Kidney (tissue), 14 donors: ENCODE data around the gene LITAF. TPM values are rescaled to one million over a fixed set of nuclear protein-coding genes. Genes with fewer than 3 reads are reported as not detected.
"Not testable (repeated sequence)": the region's sequence is repeated elsewhere in the genome, so short reads cannot be mapped to it uniquely, and the experiment has no call there.

ENCODE experiments used
- DNase-seq, 5 donors: peaks; one replicate each; pipeline ENCODE4 v3.0.0-alpha.2; 2013 to 2020
- FAIRE-seq: peaks from 2 replicates; lab custom pipeline; 2012; peaks lifted over from hg19 to GRCh38; lab: Jason Lieb, UNC
- H3K27ac ChIP-seq, 2 donors: one replicate each; pipeline ENCODE4 v1.7.0; 2013; ENCODE audit warnings: low read depth in 2 of 2, low read length in 2 of 2, inconsistent platforms in 1 of 2
- H3K27me3 ChIP-seq: one replicate; pipeline ENCODE4 v1.7.1; 2013; ENCODE audit warnings: low read length, inconsistent platforms; ENCODE audit not compliant: control insufficient read depth, insufficient read depth
- H3K36me3 ChIP-seq, 3 donors: one replicate each; pipeline versions ENCODE4 v1.7.0 to v1.7.1; 2013; ENCODE audit warnings: low read length in 3 of 3, control low read depth in 1 of 3, inconsistent platforms in 1 of 3; ENCODE audit not compliant: insufficient read depth in 3 of 3, control insufficient read depth in 2 of 3
- H3K4me1 ChIP-seq, 3 donors: one replicate each; pipeline versions ENCODE4 v1.7.0 to v1.7.1; 2013; ENCODE audit warnings: low read length in 3 of 3, inconsistent platforms in 1 of 3, low read depth in 1 of 3; ENCODE audit not compliant: control insufficient read depth in 2 of 3, insufficient read depth in 2 of 3
- H3K4me3 ChIP-seq, 3 donors: one replicate each; pipeline versions ENCODE4 v1.7.0 to v1.8.1; 2013; ENCODE audit warnings: low read length in 3 of 3, control low read depth in 1 of 3, inconsistent platforms in 1 of 3
- H3K9ac ChIP-seq, 3 donors: one replicate each; pipeline versions ENCODE4 v1.7.0 to v1.7.1; 2013; ENCODE audit warnings: low read length in 3 of 3, control low read depth in 1 of 3, inconsistent platforms in 1 of 3
- H3K9me3 ChIP-seq, 3 donors: one replicate each; pipeline versions ENCODE4 v1.7.0 to v1.7.1; 2013; ENCODE audit warnings: low read length in 3 of 3, control low read depth in 1 of 3, inconsistent platforms in 1 of 3; ENCODE audit not compliant: control insufficient read depth in 2 of 3, insufficient read depth in 1 of 3
- CTCF ChIP-seq: IDR thresholded peaks from 3 replicates; pipeline ENCODE4 v1.5.1; 2012; ENCODE audit warnings: mild to moderate bottlenecking, moderate library complexity, borderline replicate concordance; ENCODE audit not compliant: insufficient read depth; ENCODE audit errors: extremely low read depth
- intact Hi-C: fragments of 100-400 bp; cut with DNase I; formaldehyde crosslinking; loops from one replicate; pipeline ENCODE4 v1.11.1; 2022
- polyA plus RNA-seq: library from polyadenylated mRNA; stranded (reverse); fragments of 350-450 nt; fragmentation: Illumina TruSeq; extraction: RNeasy Lipid Tissue Mini Kit (QIAGEN cat#74804); gene quantifications from one replicate; pipeline ENCODE4 v1.2.3, GENCODE V29; 2014; ENCODE audit warnings: low read depth, low replicate concordance; ENCODE audit not compliant: insufficient read depth
- total RNA-seq: library from RNA; stranded (reverse); fragmentation: NEBNext Ultra II Directional; extraction: Animal tissue kit (Norgen Biotek cat#: 25700); gene quantifications from one replicate; pipeline ENCODE4 v1.2.1, GENCODE V29; 2021
- donor health status: control.
- donor health status: control.
- donor health status: control.
- donor health status: control.
- donor health status: control.
- donor health status: DM: yes; HTN: yes; CAD: no.
- donor health status: Normal renal cell carcinoma (clear cell type).

The LITAF gene
- total and polyA plus RNA-seq, 2 donors from 2014 or later = 121 to 171 TPM

- no peak for TF ChIP-seq CTCF
- no peaks in the 10 kb centered on the region for H3K27me3 ChIP-seq
- H3K4me3 ChIP-seq = no peak overlapping the region
- H3K4me1 ChIP-seq = peaks cover 2 to 16% (median 10%) of the 10 kb centered on the region in 3 donors
- no peaks in the 10 kb centered on the region for H3K9me3 ChIP-seq
- FAIRE-seq = no peak
- no peak for DNase-seq
- H3K27ac ChIP-seq = no peak overlapping the region
- intact Hi-C loops = no loop called here
- H3K36me3 ChIP-seq = no peaks in the 10 kb centered on the region
- no peak overlapping the region for H3K9ac ChIP-seq
Measured at GRCh38 chr16:11605891-11606290, 19.2 kb upstream of the LITAF start.

GRCh38 chr16:11605564-11605886 is 18.8 kb upstream of the LITAF start:
- intact Hi-C loops = no loop called here
- Histone ChIP-seq H3K36me3 (no peaks in the 10 kb centered on the region), H3K9me3 (no peaks in the 10 kb centered on the region), H3K9ac (no peak overlapping the region), H3K4me3 (no peak overlapping the region), H3K27me3 (no peaks in the 10 kb centered on the region), H3K27ac (peak overlapping the region; percentile 52 to 64), H3K4me1 (peaks cover 2 to 16% (median 8%) of the 10 kb centered on the region in 3 donors)
- DNase-seq = no peak
- FAIRE-seq = no peak
- TF ChIP-seq CTCF = no peak

- TF ChIP-seq CTCF = no peak
- DNase-seq (peak; percentile 76 to 95 (median 90)), FAIRE-seq (no peak)
- Histone ChIP-seq H3K27me3 (no peaks in the 10 kb centered on the region), H3K9me3 (no peaks in the 10 kb centered on the region), H3K27ac (peak overlapping the region; percentile 52 to 64), H3K4me1 (peaks cover 2 to 14% (median 4%) of the 10 kb centered on the region in 3 donors), H3K4me3 (no peak overlapping the region), H3K9ac (peak overlapping the region in 1 of 3 donors; percentile 60), H3K36me3 (no peaks in the 10 kb centered on the region)
- intact Hi-C loops = no loop called here
Measured at GRCh38 chr16:11604783-11605563, 18.3 kb upstream of the LITAF start.

GRCh38 chr16:11604296-11604695 is 17.6 kb upstream of the LITAF start:
- H3K27me3 ChIP-seq, H3K27ac ChIP-seq, H3K9me3 ChIP-seq, H3K9ac ChIP-seq, H3K4me3 ChIP-seq, FAIRE-seq, H3K4me1 ChIP-seq, DNase-seq, intact Hi-C loops, H3K36me3 ChIP-seq: not testable (repeated sequence)
